GM12878 (cell line): ENCODE measurements around the gene SVEP1. TPM values are rescaled to one million over a fixed set of nuclear protein-coding genes. Genes with fewer than 3 reads are reported as not detected.
"Not testable (repeated sequence)": the region's sequence is repeated elsewhere in the genome, so short reads cannot be mapped to it uniquely, and the experiment has no call there.

ENCODE experiments used
- ATAC-seq: fragments of 200-7000 bp; cut with Tn5 transposase; 3 replicates; pipeline ENCODE4 v1.9.1; 2020; ENCODE audit warnings: mild to moderate bottlenecking, moderate library complexity
- BruUV-seq: library from RNA; stranded (reverse); fragments of 400-500 nt; replicated peaks from 2 replicates; lab custom pipeline; 2021; lab: Mats Ljungman, UMichigan
- CTCF ChIA-PET: fragments of 300-600 bp; sonication (Branson Sonifier 250); formaldehyde crosslinking; extraction: SDS; loops from one replicate; lab custom pipeline; 2021; ENCODE audit warnings: inconsistent platforms; lab: Yijun Ruan, JAX
- POLR2A ChIA-PET: fragments of 350-600 bp; formaldehyde crosslinking; extraction: SDS; loops from one replicate; lab custom pipeline; 2021; ENCODE audit warnings: inconsistent platforms; lab: Charles Lee
- RAD21 ChIA-PET: fragments of 300-600 bp; sonication (Branson Sonifier 250); formaldehyde crosslinking; loops from one replicate; lab custom pipeline; 2023; ENCODE audit warnings: antibody characterized with exemption; ENCODE audit not compliant: unreplicated experiment; lab: Charles Lee
- SMC1A ChIA-PET: fragments of 300-600 bp; sonication (Branson Sonifier 250); formaldehyde crosslinking; loops from one replicate; lab custom pipeline; 2023; ENCODE audit not compliant: unreplicated experiment, uncharacterized antibody; lab: Charles Lee
- DNase-seq: peaks from one replicate; pipeline ENCODE4 v3.0.0-alpha.2; 2011; ENCODE audit warnings: low read depth, low spot score
- FAIRE-seq: peaks from 3 replicates; lab custom pipeline; 2011; peaks lifted over from hg19 to GRCh38; lab: Jason Lieb, UNC
- H2AFZ ChIP-seq: 2 replicates; pipeline ENCODE4 v1.6.0; 2011; ENCODE audit warnings: low read depth, low read length, control low read depth; ENCODE audit not compliant: control insufficient read depth
- H3K27ac ChIP-seq: 2 replicates; pipeline ENCODE4 v1.5.1; 2011; ENCODE audit warnings: control low read depth; ENCODE audit not compliant: control insufficient read depth, insufficient read depth
- H3K27me3 ChIP-seq, 2 experiments: replicated peaks in 1 of 2; 2 replicates each; pipeline versions ENCODE4 v1.6.0 to v1.6.1; 2011; ENCODE audit warnings: low read length in 1 of 2; ENCODE audit not compliant: control insufficient read depth in 2 of 2, insufficient read depth in 2 of 2
- H3K36me3 ChIP-seq, 2 experiments: 2 replicates each; pipeline ENCODE4 v1.5.1; 2011; ENCODE audit warnings: low read length in 1 of 2; ENCODE audit not compliant: control insufficient read depth in 2 of 2, insufficient read depth in 2 of 2
- H3K4me1 ChIP-seq: 2 replicates; pipeline ENCODE4 v1.6.1; 2011; ENCODE audit warnings: mild to moderate bottlenecking, low read length, moderate library complexity, mixed read lengths; ENCODE audit not compliant: control insufficient read depth, insufficient read depth
- H3K4me2 ChIP-seq: 2 replicates; pipeline ENCODE4 v1.6.0; 2011; ENCODE audit warnings: control low read depth; ENCODE audit not compliant: control insufficient read depth, insufficient read depth
- H3K4me3 ChIP-seq: fragments of 200-600 bp; sonication (generic); 2 replicates; pipeline ENCODE4 v1.5.1; 2016
- H3K79me2 ChIP-seq: 2 replicates; pipeline ENCODE4 v1.6.0; 2011; ENCODE audit warnings: low read length; ENCODE audit not compliant: control insufficient read depth, insufficient read depth
- H3K9ac ChIP-seq: 2 replicates; pipeline ENCODE4 v1.8.0; 2011; ENCODE audit warnings: low read length, control low read depth, mixed read lengths; ENCODE audit not compliant: control insufficient read depth, insufficient read depth
- H3K9me3 ChIP-seq: replicated peaks from 3 replicates; pipeline ENCODE4 v1.5.1; 2011; ENCODE audit warnings: mild to moderate bottlenecking, low read length; ENCODE audit not compliant: control insufficient read depth, insufficient read depth
- H4K20me1 ChIP-seq: 2 replicates; pipeline ENCODE4 v1.6.0; 2011; ENCODE audit not compliant: control insufficient read depth, insufficient read depth
- CREM ChIP-seq: IDR thresholded peaks from 2 replicates; pipeline ENCODE4 v1.6.1; 2014; ENCODE audit warnings: antibody characterized with exemption, low read depth
- NFYB ChIP-seq: IDR thresholded peaks from 2 replicates; pipeline ENCODE4 v1.6.1; 2011; ENCODE audit warnings: low read depth, mild to moderate bottlenecking, low read length, improper control_type of control experiment, moderate library complexity; ENCODE audit not compliant: insufficient read depth
- ZNF217 ChIP-seq: fragments of 450-650 bp; IDR thresholded peaks from 2 replicates; pipeline ENCODE4 v1.6.1; 2017; ENCODE audit warnings: antibody characterized with exemption, mild to moderate bottlenecking
- ZSCAN29 ChIP-seq: fragments of 450-650 bp; IDR thresholded peaks from 2 replicates; pipeline ENCODE4 v1.6.1; 2017; ENCODE audit warnings: mild to moderate bottlenecking, moderate library complexity
- WGBS: methylation state at CpG from one replicate; pipeline ENCODE4 v1.1.6; 2016; ENCODE audit warnings: low lambda C conversion rate; ENCODE audit not compliant: insufficient replicate concordance, insufficient coverage; ENCODE audit errors: missing lambda C conversion rate; 5-methylcytosine and 5-hydroxymethylcytosine counted together
- in situ Hi-C: fragments of 300-500 bp; cut with MboI; formaldehyde crosslinking; loops from 9 replicates; pipeline ENCODE4 v1.14.3; 2018; ENCODE audit warnings: mixed read lengths
- intact Hi-C: fragments of 100-400 bp; cut with micrococcal nuclease; formaldehyde crosslinking; loops from one replicate; pipeline ENCODE4 v1.14.2; 2022; ENCODE audit not compliant: unreplicated experiment
- polyA plus RNA-seq, 11 experiments: library from polyadenylated mRNA; depleted of rRNA in 4 of 11; unstranded in 6 of 11; stranded (reverse) in 5 of 11; fragments of >200 nt; fragmentation: Nextera tagmentation in 4 of 11; fragmentation: Illumina TruSeq in 1 of 11; extraction: Ambion mirVana in 4 of 11; extraction: Trizol in 1 of 11; gene quantifications; 1 replicate in 1 of 11; 2 replicates in 10 of 11; pipeline versions ENCODE4 v1.2.1 to v1.2.3, GENCODE V29; 2011 to 2016; ENCODE audit warnings: inconsistent platforms in 2 of 11, missing spikeins in 2 of 11, low read depth in 1 of 11
- total RNA-seq, 4 experiments: library from RNA; depleted of rRNA in 3 of 4; stranded (reverse); fragments of >200 nt in 3 of 4; fragmentation: Illumina TruSeq in 1 of 4; extraction: Trizol in 1 of 4; gene quantifications; 2 replicates each; pipeline versions ENCODE4 v1.2.1 to v1.2.3, GENCODE V29; 2013 to 2021
- TF ChIP-seq, protein P1 (sequence below): IDR thresholded peaks from 2 replicates; pipeline ENCODE4 v1.6.1; 2011; ENCODE audit warnings: low read depth, mild to moderate bottlenecking, low read length, moderate library complexity, borderline replicate concordance; ENCODE audit errors: extremely low read depth
- TF ChIP-seq, protein P2 (sequence below): fragments of 450-650 bp; IDR thresholded peaks from 2 replicates; pipeline ENCODE4 v1.6.1; 2017; ENCODE audit warnings: low read depth, mild to moderate bottlenecking, moderate library complexity
- TF ChIP-seq, protein P3 (sequence below): IDR thresholded peaks from 2 replicates; pipeline ENCODE4 v1.6.1; 2011; ENCODE audit warnings: borderline replicate concordance, low read depth, mild to moderate bottlenecking, moderate library complexity, low read length; ENCODE audit not compliant: insufficient read depth, poor library complexity, severe bottlenecking

Gene SVEP1
- total and polyA plus RNA-seq, 10 of the 15 experiments (the other 5 are each of a cell fraction or from before 2014, with no cell fraction given) = under 0.01 to 0.05 (median 0.01) TPM; not detected in 5

DNA sequence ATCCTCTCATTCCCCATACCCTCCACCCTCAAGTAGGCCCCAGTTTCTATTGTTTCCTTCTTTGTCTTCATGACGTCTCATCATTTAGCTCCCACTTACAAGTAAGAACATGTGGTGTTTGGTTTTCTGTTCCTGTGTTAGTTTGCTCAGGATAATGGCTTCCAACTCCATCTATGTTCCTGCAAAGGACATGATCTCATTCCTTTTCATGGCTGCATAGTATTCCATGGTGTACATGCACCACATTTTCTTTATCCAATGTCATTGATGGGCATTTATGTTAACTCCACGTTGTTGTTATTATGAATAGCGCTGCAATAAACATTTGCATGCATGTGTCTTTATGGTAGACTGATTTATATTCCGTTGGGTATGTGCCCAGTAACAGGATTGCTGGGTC is 45.4 kb downstream of the SVEP1 start:
- RAD21 ChIA-PET, SMC1A ChIA-PET, H3K9me3 ChIP-seq, H3K36me3 ChIP-seq, in situ Hi-C loops, H3K4me3 ChIP-seq, H3K4me1 ChIP-seq, H2AFZ ChIP-seq, POLR2A ChIA-PET, ATAC-seq, FAIRE-seq, H4K20me1 ChIP-seq, H3K79me2 ChIP-seq, H3K9ac ChIP-seq, intact Hi-C loops, DNase-seq, H3K27me3 ChIP-seq, BruUV-seq, H3K4me2 ChIP-seq, H3K27ac ChIP-seq: not testable (repeated sequence)
- WGBS = 13% methylated on average over 4 of the region's 4 CpGs
- CTCF ChIA-PET = interaction anchor here (1.4 kb wide), 1 partner anchor 9 kb away, joined by 4 read pairs; no protein-coding TSS in a partner anchor

DNA sequence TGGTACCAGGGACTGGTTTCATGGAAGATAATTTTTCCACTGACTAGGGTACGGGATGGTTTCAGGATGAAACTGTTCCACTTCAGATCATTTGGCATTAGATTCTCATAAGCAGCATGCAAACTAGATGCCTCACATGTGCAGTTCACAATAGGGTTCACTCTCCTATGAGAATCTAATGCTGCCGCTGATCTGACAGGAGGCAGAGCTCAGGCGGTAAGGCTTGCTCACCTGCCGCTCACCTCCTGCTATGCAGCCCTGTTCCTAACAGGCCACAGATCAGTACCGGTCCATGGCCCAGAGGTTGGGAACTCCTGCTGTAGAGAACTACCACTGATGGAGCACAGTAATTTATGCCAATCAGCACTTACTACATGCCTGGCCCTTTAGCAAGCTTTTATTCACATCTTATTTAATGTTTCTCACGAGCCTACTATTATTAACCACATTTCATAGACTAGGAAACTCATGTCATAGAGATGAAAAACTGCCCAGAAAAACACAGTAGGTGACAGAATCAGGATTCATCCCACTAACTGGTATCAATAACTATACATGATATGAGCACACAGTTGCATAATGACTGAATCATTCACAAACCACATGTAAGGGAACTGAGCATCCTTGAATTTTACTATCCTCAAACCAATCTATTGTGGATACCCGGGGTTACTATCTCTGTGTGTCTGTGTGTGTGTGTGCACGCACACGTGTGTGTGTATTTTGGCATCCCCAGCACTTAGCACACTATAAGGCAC is 46.5 kb downstream of the SVEP1 start:
- FAIRE-seq = no peak
- H3K4me3 ChIP-seq = no peak overlapping the region
- H3K79me2 ChIP-seq = no peaks in the 10 kb centered on the region
- H3K9ac ChIP-seq = no peak overlapping the region
- CTCF ChIA-PET = interaction anchor here (1.4 kb wide), 1 partner anchor 10 kb away, joined by 4 read pairs; no protein-coding TSS in a partner anchor
- ATAC-seq = no peak
- TF ChIP-seq CREM (no peak), NFYB (no peak), ZSCAN29 (no peak), ZNF217 (no peak)
- TF ChIP-seq, protein P1, sequence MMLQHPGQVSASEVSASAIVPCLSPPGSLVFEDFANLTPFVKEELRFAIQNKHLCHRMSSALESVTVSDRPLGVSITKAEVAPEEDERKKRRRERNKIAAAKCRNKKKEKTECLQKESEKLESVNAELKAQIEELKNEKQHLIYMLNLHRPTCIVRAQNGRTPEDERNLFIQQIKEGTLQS = no peak
- TF ChIP-seq, protein P2, sequence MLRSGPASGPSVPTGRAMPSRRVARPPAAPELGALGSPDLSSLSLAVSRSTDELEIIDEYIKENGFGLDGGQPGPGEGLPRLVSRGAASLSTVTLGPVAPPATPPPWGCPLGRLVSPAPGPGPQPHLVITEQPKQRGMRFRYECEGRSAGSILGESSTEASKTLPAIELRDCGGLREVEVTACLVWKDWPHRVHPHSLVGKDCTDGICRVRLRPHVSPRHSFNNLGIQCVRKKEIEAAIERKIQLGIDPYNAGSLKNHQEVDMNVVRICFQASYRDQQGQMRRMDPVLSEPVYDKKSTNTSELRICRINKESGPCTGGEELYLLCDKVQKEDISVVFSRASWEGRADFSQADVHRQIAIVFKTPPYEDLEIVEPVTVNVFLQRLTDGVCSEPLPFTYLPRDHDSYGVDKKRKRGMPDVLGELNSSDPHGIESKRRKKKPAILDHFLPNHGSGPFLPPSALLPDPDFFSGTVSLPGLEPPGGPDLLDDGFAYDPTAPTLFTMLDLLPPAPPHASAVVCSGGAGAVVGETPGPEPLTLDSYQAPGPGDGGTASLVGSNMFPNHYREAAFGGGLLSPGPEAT = no peak
- TF ChIP-seq, protein P3, sequence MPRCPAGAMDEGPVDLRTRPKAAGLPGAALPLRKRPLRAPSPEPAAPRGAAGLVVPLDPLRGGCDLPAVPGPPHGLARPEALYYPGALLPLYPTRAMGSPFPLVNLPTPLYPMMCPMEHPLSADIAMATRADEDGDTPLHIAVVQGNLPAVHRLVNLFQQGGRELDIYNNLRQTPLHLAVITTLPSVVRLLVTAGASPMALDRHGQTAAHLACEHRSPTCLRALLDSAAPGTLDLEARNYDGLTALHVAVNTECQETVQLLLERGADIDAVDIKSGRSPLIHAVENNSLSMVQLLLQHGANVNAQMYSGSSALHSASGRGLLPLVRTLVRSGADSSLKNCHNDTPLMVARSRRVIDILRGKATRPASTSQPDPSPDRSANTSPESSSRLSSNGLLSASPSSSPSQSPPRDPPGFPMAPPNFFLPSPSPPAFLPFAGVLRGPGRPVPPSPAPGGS = no peak
- RAD21 ChIA-PET = no interaction called here
- H3K4me1 ChIP-seq = no peaks in the 10 kb centered on the region
- intact Hi-C loops = no loop called here
- no TSS peak for BruUV-seq
- 35% methylated on average over 9 of the region's 9 CpGs for WGBS
- no peaks in the 10 kb centered on the region for H4K20me1 ChIP-seq
- H3K27me3 ChIP-seq = no peaks in the 10 kb centered on the region
- SMC1A ChIA-PET = no interaction called here
- no peak overlapping the region for H3K4me2 ChIP-seq
- H3K36me3 ChIP-seq = no peaks in the 10 kb centered on the region
- no peak overlapping the region for H2AFZ ChIP-seq
- no peak for DNase-seq
- H3K27ac ChIP-seq = no peak overlapping the region
- in situ Hi-C loops = no loop called here
- H3K9me3 ChIP-seq = no peaks in the 10 kb centered on the region
- POLR2A ChIA-PET = no interaction called here
